ENCODE data around the gene CTU2.

CTU2 gene

DNA sequence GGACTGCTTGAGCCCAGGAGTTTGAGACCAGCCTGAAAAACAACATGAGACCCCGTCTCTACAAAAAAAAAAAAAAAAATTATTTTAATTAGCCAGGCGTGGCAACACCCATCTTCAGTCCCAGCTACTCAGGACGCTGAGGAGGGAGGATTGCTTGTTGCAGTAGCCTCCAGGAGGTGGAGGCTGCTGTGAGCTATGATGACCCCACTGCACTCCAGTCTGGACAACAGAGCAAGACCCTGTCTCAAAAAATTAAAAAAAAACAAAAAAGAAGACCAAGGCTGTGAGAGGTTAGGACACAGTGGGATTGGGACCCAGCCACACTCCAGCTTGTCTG lies 18.7 kb upstream of the CTU2 start:
- no peak overlapping the region for H3K4me3 ChIP-seq (ENCODE audit: low read depth, low read length)
- TF ChIP-seq, protein P1, sequence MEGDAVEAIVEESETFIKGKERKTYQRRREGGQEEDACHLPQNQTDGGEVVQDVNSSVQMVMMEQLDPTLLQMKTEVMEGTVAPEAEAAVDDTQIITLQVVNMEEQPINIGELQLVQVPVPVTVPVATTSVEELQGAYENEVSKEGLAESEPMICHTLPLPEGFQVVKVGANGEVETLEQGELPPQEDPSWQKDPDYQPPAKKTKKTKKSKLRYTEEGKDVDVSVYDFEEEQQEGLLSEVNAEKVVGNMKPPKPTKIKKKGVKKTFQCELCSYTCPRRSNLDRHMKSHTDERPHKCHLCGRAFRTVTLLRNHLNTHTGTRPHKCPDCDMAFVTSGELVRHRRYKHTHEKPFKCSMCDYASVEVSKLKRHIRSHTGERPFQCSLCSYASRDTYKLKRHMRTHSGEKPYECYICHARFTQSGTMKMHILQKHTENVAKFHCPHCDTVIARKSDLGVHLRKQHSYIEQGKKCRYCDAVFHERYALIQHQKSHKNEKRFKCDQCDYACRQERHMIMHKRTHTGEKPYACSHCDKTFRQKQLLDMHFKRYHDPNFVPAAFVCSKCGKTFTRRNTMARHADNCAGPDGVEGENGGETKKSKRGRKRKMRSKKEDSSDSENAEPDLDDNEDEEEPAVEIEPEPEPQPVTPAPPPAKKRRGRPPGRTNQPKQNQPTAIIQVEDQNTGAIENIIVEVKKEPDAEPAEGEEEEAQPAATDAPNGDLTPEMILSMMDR (IDR thresholded peaks at IDR 0.05; ENCODE audit: low read depth, low read length), result no peak

DNA sequence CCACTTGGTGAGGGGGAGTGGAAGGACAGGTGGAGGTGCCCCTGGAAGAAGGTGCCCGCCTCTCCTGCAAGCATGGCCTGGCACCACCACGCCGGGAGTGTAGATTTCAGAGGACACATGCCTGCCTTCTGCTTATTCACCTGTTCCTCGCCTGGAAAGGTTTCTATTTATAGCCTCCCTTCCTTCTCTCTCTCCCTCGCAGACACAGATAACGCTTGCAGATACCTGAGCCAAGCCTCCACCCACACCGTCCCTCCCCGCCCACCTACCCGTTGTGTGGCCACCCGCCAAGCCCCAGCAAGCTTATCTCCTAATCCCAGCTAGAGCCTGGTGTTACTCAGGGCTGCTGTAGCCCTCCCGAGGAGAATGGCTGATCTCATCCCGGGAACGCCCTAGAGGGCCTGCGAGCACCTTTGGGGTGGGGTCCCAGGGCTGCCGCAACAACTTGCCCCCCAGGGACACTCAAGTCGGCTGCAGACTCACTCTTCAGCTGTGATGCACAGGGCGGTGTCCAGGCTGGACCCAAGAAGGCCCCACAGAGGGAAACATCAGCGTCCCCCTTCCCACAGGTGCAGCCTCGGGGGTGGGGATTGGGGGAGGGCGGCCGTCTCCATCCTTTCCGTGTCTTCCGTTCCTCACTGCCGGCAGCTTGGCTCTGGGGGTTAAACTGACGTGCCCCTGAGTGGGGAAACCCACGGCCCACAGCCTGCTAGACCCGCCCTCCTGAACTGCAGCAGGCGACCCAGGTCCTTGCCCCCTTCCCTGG lies 18.1 kb upstream of the CTU2 start:
- no peak overlapping the region for H3K4me3 ChIP-seq (ENCODE audit: low read depth, low read length)
- TF ChIP-seq, protein P1 (IDR thresholded peaks at IDR 0.05; ENCODE audit: low read depth, low read length), result no peak

DNA sequence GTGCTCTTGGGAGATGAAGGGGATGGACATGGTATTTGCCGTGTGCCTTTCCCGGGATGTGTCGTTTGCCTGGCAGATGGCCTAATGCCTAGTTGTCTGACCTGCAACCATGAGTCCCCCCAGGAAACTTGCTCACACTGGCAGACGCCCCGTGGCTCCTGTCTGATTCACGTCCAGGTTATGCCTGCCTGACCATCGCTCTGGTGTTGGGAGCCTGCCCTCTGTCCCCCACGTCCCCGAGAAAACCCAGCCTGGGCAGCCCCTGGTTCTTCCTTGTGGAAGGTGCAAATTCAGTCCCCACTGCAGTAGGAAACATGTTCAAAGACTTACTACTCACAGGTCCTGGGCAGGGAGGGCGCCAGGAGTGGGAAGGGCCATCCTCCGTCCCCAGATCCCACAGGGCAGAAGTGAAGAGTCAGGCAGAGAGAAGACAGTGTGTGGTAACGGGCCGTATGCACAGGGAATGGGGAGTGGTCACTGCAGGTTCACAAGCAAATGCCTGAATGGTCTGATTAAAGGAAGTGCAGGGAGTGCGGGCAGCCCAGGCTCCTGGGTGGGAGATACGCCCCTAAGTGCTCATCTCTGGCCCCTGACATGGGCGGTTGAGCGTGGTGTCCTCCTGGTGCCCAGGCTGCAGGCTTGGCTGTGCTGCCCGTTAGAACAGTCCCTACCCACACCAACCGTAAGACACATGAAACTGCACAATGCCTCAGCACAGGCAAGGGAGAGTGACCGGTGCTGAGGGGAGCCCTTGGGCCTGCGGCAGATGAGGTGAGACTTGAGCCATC lies 15.8 kb upstream of the CTU2 start:
- TF ChIP-seq, protein P1 (IDR thresholded peaks at IDR 0.05; ENCODE audit: low read depth, low read length), result no peak
- H3K4me3 ChIP-seq (ENCODE audit: low read depth, low read length), result no peak overlapping the region

DNA sequence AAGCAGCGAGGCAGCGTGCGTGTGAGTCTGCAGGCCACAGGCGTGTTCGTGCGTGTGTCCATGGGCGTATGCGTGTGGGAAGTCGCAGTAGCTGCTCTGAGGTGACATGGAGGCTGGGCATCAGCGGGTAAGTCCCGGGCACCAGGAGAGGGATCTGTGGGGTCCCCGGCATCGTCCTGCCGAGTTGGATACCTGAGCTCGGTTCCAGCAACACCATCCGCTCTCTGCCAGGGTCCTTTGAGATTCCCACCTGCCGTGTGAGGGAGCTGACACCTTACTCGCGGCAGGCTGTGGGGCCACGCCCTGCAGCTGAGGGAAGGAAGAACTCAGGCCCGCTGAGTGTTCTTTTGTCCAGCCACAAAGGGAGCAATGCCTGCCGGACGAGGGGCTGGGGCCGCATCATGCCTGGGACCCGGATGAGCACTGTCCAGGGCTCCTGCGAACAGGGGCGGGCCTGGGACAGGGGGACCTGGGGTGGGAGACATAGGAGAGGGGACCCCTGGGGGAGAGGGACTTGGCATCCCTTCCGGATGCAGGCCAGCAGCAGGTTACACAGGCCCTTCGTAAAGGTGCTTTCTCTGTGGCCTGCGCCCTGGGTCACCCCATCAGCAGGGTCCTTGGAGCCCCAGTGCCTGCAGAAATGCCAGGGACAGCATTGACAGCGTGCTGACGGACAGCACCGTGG lies 15.0 kb upstream of the CTU2 start:
- H3K4me3 ChIP-seq (ENCODE audit: low read depth, low read length), result no peak overlapping the region
- TF ChIP-seq, protein P1 (IDR thresholded peaks at IDR 0.05; ENCODE audit: low read depth, low read length), result no peak

DNA sequence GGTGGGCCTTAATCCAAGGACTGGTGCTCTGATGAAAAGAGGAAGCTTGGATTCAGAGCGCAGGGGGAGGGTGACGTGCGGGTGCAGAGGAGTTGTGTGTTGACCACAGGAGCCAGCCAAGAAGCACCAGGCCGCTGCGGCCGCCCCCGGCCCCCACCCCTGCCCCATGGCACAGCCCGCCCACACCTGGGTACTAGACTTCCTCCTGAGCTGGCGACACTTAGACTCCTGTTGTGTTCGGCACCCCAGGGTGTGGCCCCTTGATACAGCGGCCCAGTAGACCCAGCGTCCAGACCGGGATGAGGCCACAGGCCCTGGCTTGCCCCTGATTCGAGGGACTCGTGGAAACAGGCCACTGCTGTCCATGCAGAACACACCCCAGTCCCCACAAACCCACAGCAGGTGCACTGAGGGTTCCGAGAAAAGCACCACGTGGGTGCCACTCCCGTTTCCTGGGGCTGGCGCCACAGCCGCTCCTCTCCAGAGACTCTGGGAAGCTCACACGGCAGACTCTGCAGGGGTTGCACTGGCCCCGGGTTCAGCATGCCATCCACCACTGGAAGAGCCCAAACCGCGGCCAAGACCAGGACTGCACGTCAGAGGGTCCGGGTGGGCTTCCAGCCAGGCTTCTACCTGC lies 14.3 kb upstream of the CTU2 start:
- TF ChIP-seq, protein P1 (IDR thresholded peaks at IDR 0.05; ENCODE audit: low read depth, low read length), result no peak
- no peak overlapping the region for H3K4me3 ChIP-seq (ENCODE audit: low read depth, low read length)

DNA sequence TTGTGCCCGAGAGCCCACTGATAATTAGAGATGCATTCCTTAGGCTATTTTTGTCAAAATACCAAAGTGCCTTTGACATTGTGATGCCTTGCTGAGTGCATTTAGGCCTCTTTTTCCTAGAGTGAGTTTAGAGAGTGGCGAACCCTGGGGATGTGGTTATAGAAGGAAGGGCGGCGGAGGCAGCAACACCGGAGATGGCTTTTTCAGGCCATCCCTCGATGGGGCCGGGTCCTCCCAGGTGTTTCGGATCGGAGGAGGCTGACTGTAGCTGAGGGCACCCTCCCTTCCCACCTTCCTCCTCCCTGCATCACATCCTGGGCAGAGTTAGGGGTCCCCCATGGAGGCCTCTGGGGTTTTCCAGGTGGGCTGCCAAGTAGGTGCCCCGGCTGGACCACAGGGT lies 13.4 kb upstream of the CTU2 start:
- TF ChIP-seq, protein P1 (IDR thresholded peaks at IDR 0.05; ENCODE audit: low read depth, low read length), result no peak
- no peak overlapping the region for H3K4me3 ChIP-seq (ENCODE audit: low read depth, low read length)

Measured in WI38 (cell line).